ENCODE results near the gene INO80E.
A peak's percentile ranks its signal among the peaks of the same experiment; 100 is the strongest.
"Not testable (repeated sequence)": the region's sequence is repeated elsewhere in the genome, so short reads cannot be mapped to it uniquely, and the experiment has no call there.

INO80E gene

DNA sequence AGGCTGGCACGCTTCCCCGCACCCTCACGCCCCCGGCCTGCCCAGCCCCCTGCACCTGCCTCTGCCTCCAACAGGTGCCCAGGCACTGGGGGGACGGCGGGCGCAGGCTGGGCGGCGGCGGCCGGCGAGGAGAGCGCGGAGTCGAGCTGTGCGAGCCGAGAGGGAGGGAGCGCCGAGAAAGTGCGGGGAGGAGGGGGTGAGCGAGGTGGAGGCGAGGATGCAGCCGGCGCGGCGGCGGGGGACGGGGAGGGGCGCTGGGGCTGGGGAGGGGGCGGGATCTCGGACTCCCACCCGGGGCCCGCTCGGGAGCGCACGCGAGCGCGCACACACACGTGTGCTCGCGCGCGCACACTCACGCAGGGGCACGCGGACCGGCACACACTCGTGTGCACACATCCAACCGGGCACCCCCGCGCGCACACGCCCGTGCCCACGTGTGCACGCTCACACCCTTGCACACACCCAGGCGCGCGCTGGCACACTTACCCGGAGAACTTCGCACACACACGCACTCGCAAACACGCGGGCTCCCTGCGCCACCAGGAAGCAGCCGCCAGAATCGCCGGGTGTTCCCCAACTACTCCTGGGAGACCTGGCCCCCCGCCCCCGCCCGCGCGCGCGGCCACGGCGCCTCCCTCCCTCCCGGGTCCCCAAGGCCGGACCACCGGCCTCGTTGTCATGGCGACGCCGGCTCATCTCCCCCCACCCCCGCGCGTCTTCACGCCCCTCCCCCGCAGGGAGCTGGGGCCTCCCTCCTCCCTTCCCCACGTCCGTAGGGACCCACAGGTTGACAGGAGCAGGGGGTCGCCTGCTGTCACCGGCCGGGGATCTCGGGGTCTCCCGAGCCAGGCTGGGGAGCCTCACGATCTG is 15.0 kb downstream of the INO80E start, which contains the start of gene DOC2A:
TSS of gene DOC2A (minus strand) at position 184 of the 870 bp plus-strand sequence. CDS start 805 bp downstream, outside the sequence.
- peak; percentile 24 for DNase-seq

DNA sequence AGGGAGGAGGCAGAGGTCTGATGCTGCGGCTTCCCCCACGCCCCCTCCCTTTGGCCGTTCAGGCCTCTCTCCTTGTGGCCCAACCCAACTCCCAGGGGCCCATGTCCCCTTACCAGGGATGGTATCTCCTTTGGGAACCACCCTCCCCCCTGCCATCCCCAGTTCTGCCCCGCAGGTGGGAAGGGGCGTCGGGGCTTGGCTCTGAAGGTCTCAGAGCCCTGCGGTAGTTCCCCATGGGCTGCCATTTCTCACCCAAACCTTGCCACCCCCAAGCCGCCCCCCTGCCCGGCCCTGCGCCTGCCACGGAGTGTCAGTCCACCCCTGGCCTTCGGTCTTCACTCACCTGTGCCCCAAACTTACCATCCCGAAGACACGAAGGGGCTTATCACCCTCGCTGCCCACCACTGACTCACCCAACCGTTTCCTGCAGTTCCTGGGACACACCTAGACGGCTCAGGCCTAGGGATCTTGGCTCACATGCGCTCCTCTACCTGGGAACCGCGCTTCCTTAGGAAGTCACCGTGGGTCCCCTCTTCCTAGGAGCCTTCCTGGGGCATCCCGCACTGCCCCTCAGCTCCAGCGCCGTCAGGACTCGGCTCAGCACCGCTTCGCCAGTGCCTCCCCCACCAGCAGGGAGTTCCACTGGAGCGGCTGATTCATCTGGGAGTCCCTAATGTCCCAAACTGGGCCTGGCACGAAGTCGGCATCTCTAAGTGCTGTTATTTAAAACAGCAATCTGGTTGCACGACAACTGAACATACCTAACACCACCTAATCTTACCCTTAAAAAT is 15.9 kb downstream of the INO80E start:
- DNase-seq: no peak

DNA sequence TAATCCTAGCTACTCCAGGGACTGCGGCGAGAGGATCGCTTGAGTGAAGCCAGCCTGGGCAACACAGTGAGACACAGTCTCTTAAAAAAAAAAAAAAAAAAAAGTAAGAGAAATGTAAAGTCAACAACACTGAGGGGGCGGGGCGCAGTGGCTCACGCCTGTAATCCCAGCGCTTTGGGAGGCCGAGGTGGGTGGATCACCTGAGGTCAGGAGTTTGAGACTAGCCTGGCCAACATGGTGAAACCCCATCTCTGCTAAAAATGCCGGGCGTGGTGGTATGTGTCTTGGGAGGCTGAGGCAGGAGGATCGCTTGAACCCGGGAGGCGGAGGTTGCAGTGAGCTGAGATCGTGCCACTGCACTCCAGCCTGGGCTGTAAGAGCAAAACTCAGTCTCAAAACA is 16.6 kb downstream of the INO80E start:
- not testable (repeated sequence) for DNase-seq

DNA sequence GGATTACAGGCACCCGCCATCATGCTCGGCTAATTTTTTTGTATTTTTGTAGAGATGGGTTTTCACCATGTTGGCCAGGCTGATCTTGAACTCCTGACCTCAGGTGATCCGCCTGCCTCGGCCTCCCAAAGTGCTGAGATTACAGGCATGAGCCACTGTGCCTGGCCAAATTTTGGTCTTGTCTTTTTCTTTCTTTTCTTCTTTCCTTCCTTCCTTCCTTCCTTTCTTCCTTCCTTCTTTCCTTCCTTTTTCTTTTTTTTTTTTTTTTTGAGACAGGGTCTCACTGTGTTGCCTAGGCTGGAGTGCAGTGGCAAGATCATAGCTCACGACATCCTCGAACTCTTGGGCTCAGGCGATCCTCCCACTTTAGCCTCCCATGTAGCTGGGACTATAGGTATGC is 19.4 kb downstream of the INO80E start:
- DNase-seq: not testable (repeated sequence)

DNA sequence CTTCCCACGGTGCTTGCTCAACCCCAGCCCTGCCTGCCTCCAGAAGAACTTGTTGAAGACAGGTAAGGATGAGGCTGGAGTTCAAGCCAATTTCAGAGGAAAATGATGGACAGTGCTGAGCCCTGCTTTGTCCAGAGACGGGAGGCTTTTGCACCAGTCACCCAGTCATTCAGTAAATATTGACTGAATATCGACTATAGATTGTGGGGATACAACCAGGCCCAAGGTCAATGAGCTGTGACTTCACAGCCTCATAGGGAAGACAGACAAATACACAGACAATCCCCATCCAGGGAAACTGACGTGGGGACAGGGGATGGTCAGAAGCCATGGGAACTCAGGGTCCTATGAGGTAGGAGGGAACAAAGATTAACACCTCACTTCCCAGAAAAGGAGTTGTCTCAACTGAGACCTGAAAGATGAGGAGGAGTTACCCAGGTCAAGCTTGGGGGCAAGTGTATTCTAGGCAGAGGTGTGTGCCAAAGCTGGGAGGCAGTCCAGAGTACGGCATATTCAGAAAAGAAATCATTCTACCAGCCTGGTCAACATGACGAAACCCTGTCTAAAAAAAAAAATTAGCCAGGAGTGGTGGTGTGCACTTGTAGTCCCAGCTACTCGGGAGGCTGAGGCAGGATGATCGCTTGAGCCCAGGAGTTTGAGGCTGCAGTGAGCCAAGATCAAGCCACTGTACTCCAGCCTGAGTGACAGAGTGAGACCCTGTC is 20.7 kb downstream of the INO80E start:
- DNase-seq: no peak

DNA sequence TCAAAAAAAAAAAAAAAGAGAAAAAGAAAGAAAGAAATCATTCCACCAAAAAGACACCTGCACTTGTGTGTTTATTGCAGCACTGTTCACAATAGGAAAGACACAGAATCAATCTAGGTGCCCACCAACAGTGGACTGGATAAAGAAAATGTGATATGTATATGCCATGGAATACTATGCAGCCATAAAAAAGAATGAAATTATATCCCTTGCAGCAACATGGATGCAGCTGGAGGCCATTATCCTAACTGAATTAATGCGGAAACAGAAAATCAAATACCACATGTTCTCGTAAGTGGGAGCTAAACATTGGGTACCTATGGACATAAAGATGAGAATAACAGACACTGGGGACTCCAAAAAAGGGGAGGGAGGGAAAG is 21.2 kb downstream of the INO80E start:
- DNase-seq: no peak

DNA sequence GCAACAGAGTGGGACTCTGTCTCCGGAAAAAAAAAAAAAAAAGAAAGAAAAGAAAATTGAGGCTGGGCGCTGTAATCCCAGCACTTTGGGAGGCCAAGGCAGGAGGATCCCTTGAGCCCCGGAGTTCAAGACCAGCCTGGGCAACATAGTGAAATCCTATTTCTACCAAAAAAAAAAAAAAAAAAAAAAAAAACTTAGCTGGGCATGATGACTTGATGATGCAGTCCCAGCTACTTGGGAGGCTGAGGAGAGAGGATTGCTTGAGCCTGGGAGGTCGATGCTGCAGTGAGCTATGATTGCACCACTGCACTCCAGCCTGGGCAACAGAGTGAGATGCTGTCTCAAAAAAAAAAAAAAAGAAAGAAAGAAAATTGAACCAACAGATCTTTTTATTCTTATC is 21.9 kb downstream of the INO80E start:
- not testable (repeated sequence) for DNase-seq

DNA sequence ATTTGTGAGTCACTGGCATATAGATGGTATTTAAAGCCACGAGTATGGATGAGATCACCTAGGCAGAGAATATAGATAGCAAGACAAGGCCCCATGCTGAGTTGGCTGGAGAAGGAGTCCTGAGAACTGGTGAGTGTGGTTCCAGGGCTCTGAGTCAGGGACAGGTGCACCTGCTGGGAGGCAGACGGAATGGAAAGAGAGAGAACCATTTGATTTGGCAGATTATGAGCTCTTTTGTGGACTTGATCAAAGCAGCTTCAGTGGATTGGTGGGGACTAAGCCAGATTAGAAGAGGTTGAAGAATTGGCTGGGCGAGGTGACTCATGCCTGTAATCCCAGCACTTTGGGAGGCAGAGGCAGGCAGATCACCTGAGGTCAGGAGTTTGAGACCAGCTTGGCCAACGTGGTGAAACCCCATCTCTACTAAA is 22.7 kb downstream of the INO80E start:
- no peak for DNase-seq

DNA sequence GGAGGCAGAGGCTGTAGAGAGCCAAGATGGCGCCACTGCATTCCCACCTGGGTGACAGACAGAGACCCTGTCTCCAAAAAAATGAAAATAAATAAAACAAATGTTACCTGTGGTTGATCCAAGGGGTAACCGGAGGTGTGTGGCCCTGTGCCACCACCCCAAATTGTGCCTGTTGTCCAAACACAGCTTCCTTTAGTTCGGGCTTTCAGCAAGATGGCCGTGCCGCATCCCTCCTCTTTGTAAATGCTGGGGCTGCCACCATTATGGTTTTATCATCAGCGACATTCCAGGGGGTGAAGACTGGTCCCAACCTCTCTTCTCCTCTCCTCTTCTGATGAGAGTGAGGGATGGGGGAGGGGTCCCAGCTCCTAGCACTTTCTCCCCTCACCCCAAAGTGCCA is 26.8 kb downstream of the INO80E start, which contains the start of gene C16orf92:
TSS of gene C16orf92 (plus strand) at position 312 of the 400 bp plus-strand sequence. CDS start 143 bp downstream, outside the sequence.
- DNase-seq: no peak

DNA sequence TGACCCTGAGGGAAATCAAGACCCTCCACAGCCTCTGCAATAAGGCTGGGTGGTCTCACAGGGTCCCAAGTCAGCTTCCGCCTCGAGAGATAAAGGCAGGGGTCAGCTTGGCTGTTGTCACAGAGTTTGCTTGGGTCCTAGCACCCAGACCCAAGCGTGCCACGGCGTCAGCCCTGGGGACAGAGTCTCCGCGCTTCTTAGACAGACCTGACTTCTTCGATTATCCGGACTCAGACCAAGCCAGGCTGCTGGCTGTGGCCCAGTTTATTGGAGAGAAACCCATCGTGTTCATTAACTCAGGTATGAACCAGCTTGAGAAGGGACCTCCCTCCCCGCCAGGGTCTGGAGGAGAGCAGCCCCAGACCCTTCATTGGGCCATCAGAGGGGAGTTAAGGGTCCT is 27.5 kb downstream of the INO80E start:
- no peak for DNase-seq

DNA sequence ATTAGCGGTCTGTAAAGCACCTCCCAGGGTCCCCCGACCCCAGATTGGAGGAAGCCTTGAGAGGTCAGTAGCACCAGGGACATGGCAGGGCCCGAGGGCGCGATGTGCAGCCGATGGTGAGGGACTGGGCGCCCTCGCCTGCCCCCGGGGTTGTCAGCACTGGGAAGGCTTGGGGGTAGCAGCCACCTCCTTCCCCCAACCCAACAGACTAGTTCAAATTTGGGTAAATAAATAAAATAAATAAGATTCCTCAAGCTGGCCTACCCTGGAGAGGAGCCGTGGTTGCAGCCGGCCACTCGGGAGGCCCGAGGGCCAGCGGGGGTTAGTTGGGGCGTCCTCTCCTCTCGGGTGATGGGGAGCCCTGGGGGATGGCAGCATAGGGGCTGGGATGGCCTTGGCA is 28.4 kb downstream of the INO80E start:
- no peak for DNase-seq

DNA sequence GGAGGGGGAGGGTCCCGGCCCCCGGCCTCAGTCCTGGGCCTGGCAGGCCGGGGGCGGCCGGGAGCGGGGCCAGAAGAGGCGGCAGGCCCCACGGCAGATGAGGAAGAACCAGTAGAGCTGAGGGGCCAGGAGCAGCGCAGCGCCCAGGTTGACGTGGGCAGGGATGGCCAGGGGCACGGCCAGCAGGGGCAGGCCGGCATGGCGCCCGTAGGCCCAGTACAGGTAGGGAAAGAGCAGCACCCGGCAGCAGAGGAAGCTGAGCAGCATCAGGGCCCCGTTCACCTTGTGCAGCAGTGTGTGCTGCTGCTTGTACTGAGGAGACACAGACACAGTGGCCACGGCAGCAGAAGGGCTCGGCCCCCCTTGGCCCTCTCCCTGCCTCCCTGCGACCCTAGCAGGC is 29.1 kb downstream of the INO80E start:
- no peak for DNase-seq

DNA sequence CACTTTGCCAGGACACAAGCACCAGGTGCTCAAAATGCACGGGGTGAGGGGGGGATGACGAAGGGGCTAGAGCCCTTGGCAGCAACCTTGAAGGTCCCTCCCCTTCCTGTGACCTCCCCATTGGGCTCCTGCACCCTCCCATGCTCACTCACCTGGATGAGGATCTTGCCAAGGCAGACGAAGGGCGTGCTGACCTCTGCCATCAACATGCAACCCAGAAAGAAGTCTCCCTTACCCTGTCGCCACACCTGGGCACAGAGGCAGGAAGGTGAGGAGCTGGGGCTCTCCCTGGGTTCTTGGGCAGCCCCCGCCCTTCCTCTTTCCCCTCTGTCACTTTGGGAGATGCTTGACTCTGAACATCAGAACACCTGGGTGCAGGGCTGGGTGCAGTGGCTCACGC is 29.5 kb downstream of the INO80E start:
- no peak for DNase-seq

DNA sequence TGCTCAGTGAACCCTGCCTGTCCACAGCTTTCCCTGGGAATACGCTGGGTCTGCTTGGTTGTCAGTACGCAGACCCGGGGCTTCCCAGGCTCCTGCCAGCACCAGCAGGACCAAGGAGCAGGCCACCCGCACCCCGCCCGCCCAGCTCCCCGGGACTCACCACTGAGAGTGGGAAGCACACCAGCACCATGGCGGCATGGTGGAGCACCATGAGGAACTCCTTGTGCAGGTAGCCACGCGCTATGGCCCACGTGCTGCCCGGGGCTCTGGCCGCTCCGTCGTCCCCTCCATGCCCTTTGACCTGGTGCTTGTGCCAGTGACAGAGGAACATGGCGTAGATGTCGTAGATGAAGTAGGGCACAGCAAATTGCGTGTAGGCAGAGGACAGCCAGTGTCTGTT is 30.4 kb downstream of the INO80E start:
- no peak for DNase-seq

DNA sequence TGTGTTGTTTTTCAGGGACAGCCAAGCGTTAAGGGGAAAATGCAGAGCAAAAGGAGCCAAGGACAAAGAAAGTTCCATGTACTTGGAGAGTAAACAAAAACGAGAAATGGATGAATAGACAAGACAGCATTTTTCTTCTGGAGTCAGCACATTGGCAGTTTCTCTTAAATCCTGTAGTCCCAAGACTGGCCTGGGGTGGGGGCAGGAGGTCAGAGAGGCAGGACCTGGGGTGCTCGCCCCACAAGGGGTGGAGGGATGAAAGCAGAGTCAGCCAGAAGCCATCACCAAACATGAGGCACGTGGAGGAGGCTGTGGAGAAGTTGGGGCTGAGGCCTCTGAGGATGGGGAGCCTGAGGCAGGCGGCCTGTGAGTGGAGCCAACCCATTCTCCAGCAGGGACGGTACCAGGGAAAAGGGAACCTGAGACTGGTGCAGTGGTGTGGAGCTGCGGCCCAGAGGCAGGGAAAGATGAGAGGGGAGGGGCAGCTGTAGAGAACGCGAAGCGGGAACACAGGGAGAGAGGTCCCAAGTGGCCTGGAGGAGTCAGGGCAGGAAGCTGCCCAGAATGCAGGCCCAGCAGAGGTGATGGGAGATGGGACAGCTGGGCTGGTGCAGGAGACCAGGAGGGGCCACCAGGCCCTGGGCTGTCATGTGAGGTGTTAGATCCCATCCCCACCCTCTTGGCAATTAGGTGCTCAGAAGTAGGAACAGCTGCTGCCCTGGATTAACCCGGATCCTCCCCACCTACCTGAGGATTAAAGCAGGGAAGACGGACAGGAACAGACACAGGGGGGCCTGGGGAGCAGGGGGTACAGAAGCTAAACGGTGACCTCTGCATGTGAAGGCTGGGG is 31.8 kb downstream of the INO80E start:
- DNase-seq: no peak

DNA sequence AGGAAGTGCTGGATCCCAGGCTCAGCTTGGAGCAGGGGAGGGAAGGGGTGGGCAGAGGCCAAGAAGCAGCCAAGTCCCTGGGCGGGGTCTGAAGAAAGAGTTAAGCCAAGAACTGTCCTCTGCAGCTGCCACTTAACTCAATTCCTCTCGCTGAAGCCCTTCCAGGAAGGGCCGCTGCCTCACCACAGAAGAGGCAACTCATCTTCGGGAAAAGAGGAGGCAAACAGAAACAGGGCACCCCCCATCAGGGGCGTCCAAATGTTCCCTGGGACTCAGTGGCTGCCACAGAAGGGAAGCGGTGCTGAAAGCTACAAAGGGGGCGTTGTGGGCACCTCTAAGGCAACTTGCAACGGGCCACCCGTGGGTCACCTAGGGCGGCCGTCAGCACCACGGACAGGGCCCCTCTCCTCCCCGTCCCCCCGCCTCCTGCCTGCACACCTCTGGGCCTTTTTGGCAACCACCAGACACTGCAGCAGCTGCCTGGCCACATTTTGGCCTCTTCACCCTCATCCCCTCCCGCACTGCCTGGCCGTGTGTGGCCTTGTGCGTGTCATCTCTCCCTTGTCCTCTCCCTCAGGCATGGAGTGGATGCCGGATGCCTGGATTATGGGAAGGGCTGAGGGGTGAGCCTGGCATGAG is 32.5 kb downstream of the INO80E start:
- DNase-seq: peak; percentile 9

DNA sequence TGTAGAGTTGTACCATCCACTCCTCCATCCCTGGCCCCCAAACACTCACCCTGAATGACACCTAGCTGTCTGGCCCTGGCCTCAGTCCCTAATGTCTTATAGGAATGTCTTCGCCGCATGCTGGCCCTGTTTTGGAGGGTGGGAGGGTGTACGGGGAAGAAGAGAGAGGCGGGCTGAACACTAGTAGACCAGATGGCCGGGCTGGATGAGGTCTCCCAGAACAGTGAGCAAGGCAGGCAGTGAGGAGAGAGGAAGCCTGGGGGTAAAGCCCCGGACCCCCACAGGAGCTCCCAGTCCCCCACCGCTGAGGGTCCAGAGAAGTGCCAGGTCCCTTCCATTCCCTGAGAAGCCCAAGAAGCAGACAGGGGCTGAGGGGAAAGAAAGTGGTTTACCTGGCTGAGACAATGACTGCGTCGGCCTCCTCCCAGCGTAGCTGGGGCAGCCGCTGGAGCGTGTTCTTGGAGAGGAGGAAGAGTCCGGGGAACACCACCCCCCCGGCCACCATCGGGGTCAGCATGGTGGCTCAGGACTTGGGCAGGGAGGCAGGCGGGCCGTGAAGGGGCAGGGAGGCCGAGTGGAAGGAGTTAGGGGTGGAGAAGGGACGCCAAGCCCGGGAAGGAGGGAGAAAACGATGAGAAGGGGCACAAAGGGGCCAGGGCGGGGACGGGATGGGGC is 34.1 kb downstream of the INO80E start:
- DNase-seq: no peak

DNA sequence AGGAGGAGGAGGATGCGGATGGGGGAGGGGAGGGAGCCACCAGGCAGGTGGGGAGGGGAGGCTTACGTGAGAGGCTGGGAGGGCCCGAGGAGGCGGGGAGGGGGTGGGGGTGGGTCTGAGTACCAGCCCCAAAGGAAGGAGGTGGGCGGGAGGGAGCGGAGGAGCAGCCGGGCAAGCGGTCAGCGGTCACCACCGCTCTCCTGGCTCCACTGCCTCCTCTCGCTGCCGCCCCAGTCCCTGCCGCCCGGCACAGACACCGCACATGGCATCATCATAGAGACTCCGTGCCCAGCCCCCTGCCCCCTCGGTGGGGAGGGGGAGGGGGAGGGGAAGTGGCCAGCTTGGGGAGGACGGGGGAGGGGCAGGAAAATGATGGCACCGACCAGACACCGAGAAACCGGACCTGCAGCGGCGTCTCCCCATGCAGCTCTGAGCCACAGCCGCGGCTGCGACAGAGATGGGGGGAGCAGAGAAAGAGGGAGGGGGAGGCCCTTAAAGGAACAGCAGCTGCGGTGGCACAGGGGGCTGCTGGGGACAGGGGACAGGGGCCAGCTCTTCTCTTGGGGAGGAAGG is 34.9 kb downstream of the INO80E start, which contains the start of gene TLCD3B:
TSS of gene TLCD3B (minus strand) at position 431 of the 573 bp plus-strand sequence. CDS start 744 bp downstream, outside the sequence.
- DNase-seq: peak; percentile 7

DNA sequence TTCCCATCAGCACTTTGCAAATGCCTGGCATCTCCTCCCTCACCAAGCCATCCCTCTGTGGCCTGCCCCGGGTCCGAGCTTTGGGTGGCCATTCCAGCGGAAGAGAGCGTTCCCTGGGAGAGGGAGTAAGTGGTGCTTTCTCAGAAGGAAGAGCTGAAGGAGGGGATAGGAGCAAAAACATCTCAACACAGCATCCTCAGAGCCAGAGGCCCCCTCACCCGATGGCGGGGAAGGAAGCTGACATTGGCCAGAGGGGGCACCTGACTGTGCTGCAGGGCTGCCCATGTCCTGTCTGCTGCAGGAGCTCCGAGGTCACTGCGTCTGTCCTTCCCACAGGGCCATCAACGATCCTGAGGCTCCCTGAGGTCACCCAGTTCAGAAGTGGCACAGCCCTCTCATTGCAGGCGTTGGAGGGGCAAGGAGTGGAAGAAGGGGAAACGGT is 35.5 kb downstream of the INO80E start:
- no peak for DNase-seq

DNA sequence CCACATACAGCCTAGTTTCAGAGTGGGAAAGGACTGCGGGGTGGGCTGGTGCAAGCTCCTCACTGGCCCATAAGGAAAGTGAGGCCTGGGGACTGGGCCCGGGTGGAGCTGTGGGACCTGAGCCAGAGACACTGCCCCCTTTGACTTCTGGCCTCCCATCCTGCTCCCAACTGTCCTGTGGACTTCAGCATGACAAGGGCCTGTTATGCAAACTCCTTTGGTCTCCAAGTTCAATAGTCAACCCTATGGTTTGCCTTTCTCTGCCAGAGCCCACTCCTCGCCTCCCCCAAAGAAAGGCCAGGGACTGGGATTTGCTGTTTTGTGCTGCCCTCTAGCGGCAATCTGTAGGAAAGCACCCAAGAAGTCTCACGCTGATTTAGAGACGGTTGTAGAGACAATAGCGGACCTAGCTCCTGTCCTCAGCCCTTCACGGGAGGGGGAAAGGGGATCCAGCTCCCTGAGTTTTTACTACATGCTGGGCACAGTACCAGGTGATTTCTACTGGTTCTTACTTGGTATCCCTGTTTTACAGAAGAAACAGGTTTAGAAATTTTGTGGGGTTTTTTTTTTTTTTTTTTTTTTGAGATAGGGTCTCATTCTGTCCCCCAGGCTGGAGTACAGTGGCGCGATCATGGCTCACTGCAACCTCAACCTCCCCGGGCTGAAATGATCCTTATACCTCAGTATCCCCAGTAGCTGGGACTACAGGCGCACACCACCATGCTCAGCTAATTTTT is 36.2 kb downstream of the INO80E start:
- peak; percentile 74 for DNase-seq
